ENCODE results near the gene EXTL1.

Gene EXTL1

DNA sequence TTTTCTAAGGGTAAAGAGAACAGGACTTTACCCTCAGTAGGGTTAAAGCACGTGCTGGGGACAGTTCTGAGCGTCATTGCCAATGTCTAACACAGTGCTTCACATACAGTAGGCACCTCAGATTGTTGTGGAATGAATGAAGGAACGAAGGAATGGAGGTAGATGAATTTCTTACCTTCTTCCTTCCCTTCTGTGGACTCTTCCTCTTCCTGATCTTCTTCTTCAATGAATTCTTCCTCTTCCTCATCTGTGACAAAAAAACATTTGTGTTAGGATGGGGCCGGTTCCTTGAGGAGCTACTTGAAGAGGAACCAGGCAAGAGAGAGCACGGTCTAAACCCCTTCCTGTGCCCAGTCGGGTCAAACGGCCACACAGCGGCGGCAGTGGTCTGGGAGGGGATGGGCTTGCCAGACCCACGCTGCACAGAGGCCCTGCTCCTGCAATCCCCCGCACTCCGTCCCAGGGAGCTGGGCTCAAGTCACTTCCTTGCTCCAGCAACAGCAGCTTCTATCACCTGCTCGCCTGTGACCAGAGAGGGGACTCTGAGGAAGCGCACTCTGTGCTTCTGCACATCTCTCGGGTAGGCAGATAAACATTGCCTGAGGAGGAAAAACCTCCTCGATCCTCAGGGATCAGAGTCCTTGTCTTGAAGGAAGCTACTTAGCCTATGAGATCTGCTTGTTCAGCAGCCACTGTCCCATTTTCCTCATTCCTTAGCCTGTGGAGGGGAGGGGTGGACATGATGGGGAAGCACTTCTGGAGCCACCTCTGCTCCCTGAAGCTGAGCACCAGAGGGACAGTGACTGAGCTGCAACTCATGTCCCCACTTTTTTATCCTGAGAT is 32.4 kb downstream of the EXTL1 start:
- TF ChIP-seq, protein P1, sequence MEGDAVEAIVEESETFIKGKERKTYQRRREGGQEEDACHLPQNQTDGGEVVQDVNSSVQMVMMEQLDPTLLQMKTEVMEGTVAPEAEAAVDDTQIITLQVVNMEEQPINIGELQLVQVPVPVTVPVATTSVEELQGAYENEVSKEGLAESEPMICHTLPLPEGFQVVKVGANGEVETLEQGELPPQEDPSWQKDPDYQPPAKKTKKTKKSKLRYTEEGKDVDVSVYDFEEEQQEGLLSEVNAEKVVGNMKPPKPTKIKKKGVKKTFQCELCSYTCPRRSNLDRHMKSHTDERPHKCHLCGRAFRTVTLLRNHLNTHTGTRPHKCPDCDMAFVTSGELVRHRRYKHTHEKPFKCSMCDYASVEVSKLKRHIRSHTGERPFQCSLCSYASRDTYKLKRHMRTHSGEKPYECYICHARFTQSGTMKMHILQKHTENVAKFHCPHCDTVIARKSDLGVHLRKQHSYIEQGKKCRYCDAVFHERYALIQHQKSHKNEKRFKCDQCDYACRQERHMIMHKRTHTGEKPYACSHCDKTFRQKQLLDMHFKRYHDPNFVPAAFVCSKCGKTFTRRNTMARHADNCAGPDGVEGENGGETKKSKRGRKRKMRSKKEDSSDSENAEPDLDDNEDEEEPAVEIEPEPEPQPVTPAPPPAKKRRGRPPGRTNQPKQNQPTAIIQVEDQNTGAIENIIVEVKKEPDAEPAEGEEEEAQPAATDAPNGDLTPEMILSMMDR (IDR thresholded peaks at IDR 0.05; ENCODE audit: extremely low read depth, missing control alignments): no peak
- no peak for DNase-seq (ENCODE audit: low spot score)

DNA sequence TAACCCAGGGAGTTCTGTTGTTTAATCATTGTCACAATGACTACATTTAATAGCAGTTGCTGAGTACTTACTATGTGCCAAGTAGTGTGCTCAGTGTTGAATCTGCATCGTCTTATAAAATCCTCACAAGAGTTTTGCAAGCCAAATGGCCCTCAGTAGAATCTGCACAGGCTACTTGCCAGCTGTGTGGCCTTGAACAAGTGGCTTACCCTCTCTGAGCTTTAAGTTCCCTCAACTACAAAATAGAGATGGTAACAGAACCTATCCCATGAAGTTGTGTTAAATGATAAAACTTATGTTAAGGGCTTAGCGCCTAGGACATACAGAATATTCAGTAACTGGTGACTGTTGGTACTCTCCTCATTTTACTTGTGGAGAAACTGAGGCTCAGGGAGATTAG is 33.5 kb downstream of the EXTL1 start:
- TF ChIP-seq, protein P1 (IDR thresholded peaks at IDR 0.05; ENCODE audit: extremely low read depth, missing control alignments): no peak
- no peak for DNase-seq (ENCODE audit: low spot score)

DNA sequence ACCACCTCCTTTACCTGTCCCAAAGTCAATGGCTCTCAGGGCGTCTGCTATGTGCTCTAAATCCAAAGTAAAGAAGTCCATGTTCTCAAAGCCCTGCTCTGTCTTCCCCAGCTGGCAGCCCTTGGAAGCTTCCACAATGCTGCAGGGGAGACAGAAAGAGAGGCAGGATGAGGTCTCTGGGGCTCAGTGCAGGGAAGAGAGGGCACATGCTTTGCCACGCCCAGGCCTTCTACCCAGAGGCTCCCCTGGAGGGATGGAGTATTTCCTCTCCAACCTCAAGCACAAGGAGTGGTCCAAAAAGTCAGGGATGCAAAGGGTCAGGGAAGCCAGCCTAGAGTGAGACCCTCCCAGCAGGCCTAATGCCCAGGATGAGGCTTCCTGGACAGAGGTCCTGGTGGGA is 35.6 kb downstream of the EXTL1 start:
- TF ChIP-seq, protein P1 (IDR thresholded peaks at IDR 0.05; ENCODE audit: extremely low read depth, missing control alignments): no peak
- DNase-seq (ENCODE audit: low spot score): no peak

DNA sequence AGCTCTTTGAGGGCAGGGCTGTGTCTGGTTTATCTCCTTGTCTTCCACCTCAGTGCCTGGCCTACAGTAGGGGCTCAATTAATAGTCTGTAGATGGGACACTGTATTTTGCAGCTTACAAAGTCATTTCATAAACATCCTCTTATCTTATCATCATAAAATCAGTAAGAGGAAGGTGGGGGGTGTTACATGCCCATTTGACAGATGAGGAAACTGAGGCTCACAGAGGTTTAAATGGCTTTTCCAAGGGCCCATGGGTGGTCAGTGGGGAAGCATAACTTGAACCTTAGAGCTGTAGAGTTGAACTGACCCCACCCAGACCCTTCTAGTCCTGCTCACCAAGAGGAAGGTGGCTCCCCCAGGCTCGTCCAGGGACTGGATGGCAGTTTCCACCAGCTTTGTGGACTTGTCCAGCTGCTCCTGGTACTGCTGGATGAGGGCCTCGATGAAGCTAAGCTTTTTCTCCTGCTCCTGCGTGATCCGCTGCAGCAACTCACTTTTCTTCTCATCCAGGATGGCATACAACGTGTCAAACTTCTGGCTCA is 36.5 kb downstream of the EXTL1 start:
- TF ChIP-seq, protein P1 (IDR thresholded peaks at IDR 0.05; ENCODE audit: extremely low read depth, missing control alignments): no peak
- no peak for DNase-seq (ENCODE audit: low spot score)

DNA sequence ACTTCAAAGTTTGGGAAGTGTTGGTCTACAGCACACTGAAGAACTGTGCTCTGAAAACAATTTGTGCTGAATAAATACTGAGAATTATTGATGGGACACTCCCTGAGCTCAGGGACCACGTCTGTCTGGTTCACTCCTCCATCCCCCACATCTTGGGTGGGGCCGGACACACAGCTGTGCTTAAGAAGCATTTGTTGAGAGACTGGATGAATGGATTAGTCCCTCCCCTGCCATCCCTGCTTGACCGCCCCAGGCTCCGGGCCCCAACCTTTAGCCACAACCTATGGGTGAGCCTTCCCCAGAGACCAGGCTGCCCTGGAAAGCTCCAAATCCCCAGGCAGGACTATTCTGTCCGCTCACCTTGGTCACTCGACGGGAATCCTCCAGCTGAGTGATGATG is 38.3 kb downstream of the EXTL1 start:
- TF ChIP-seq, protein P1 (IDR thresholded peaks at IDR 0.05; ENCODE audit: extremely low read depth, missing control alignments): no peak

DNA sequence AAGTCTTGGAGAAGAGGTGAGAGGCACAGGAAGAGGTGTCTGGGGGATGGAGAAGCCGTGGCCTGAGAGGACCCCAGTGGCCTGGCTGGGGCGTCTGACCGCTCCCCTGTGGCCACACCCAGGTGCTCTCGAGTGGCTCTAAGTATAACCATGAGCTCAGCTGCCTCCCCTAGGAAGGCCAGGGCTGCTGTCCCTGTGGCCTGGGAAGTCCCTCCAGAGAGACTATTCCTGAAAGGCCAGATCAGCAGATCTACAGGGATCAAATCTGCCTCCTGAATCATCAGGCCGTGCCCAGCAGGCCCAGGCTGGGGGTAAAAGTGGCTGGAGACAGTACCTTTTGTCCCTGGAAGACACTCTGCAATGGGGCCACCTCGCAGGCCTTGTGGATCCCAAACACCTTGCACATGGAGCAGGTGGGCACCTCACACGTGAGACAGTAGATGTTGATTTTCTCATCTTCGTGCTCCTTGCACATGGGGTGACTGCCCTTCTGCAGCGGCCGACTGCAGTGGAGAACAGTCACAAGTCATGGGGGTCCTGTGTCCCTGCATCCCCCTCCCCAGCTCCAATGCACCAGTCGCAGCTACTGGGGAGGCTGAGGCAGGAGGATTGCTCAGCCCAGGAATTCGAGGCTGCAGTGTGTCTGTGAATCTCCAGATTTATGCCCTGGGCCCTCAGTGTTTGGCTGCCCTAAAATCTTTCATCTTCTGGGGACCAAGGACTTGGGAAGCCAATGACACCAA is 39.4 kb downstream of the EXTL1 start:
- no peak for DNase-seq (ENCODE audit: low spot score)
- TF ChIP-seq, protein P1 (IDR thresholded peaks at IDR 0.05; ENCODE audit: extremely low read depth, missing control alignments): no peak

More for the DNA sequence above, 38.3 kb downstream of the EXTL1 start:
- no peak for DNase-seq (ENCODE audit: low spot score)

DNA sequence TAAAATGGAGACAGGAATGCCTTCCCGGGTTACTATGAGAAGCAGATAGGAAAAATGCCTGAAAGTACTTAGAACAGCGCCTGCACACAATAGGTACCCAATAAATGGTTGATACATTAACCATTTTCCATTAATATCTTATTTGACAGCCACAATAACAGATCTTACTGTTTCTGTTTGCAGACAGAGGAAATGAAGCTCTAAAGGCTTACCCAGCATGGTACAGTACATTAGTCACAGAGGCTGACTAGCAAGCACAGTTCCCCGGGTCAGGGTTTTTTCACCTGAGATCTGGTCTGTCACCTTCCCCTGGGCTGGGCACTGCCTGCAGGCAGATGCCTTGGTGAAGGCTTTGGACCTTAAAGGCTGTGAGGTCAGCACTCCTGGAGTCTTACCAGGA is 43.0 kb downstream of the EXTL1 start:
- TF ChIP-seq, protein P1 (IDR thresholded peaks at IDR 0.05; ENCODE audit: extremely low read depth, missing control alignments): no peak
- no peak for DNase-seq (ENCODE audit: low spot score)
